GM21717 (cell line): ENCODE results near the gene INSRR.

Experiments
- ATAC-seq: cut with Tn5 transposase; IDR thresholded peaks from one replicate; pipeline ENCODE4 v1.9.1; 2021; ENCODE audit warnings: mild to moderate bottlenecking, moderate library complexity; ENCODE audit not compliant: unreplicated experiment

Gene INSRR

DNA sequence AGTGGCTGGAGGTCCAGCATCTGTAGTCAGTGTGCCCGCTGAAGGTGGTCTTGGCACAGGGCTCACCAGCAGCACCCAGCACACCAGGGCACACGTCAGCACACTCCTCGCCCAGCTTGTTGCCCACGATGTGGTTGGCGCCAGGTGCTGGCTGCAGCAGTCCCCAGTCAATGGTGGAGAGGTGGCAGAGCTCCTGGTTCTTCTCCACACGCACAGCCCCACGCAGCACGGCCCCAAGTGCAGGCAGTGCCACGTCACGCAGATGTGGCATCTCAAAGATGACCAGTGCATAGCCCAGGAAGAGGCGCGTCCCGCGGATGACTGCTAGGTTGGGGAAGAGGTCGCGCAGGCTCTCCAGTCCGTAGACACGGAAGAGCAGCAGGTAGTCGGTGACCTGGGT lies 5.2 kb downstream of the INSRR start:
- no peak for ATAC-seq

DNA sequence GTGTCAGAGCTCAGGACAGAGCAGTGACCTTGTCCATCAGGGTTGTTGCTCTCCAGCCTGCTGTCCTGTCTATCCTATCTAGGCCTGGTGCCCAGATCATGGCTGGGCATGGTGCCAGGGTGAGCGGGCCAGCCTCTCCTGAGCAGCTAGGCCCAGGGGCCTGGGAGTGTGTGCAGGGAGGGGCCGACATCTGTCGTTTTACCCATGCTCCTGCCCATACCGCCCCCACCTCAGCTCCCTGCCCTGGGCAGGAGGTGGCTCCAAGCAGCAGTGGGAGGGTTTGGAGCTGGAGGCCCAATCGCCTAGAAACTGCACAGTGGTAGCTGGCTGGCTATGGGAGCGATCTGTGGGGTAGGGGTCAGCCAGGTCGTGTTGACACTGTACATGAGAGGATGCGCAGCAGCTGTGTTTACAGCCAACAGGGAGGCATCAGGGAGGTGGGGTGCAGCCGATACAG lies 6.5 kb downstream of the INSRR start:
- no peak for ATAC-seq

DNA sequence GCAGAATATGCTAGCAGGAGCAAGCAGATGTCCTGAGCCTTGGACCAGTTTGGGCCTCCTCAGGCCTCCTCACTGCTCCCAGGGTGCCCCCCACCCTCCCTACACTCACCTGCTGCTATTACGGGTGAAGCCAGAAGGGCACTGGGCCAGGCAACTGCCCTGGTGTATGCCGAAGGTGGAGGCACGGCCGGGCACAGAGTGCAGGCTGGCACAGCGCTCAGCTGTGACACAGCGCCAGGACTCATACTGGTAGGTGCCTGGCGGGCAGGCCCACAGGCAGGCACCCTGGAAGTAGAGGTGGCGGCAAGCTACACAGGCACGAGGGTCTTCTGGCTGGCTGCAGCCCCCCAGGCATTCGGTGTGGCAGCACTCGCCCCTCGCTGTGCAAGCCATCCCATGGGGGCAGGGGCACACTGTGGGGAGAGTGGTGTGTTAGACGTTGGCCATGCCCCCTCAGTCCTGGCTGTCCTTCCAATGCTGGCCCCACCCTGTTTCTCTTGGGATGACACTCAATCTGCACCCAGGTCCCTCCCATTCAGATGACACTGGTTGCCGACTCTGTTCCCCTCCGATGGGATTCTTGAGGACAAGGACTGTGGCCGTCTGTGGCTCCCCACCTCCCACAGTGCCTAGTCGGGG lies 7.0 kb downstream of the INSRR start:
- ATAC-seq, result no peak

DNA sequence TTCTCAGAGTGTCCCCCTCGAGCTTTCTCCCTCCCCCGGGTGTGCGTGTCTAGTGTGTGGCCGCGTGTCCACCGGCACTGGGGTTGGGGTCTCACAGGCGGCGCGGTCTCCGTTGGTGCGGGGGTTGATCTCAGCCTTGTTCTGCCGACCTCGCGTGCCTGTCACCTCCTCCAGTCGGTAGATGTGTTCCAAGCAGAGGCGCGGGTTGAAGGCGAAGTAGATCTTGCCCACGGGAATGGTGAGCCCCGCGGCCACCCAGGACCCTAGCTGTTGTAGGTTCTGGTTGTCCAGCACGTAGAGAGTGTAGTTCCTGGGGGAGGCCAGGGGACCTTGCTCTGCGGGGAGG lies 9.8 kb downstream of the INSRR start:
- ATAC-seq, result no peak

DNA sequence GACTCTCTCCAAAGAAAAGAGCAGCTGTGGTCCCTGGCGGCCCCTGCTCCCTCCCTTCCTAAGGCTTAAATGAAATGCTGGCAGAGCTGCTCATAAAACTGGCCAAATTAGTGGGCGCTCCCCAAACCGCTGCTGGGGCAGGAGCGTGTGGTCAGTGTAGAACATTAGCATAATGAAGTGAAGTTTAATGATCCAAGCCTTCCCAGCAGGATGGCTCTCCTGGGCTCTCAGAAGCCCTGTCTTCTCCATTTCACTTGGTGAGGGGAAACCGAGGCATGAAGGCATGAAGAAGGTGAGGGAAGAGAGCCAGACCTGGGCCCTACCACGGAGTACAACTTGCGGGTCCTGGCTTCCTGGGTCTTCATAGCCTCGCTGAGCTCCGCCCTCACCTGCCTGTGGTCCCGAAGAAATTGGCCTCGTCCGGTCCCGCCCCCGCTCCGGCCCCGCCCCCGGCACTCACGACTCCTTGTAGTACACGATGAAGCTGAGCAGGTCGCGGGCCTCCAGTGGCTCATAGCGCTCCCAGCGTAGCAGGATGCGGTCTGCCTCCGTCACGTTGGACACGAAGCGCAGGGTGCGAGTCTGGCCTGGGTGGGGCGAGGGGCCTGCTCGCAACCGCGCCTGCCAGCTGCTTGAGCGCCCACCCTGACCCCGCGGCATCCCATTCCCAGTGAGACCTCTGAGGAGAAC lies 10.3 kb downstream of the INSRR start:
- ATAC-seq, result no peak

DNA sequence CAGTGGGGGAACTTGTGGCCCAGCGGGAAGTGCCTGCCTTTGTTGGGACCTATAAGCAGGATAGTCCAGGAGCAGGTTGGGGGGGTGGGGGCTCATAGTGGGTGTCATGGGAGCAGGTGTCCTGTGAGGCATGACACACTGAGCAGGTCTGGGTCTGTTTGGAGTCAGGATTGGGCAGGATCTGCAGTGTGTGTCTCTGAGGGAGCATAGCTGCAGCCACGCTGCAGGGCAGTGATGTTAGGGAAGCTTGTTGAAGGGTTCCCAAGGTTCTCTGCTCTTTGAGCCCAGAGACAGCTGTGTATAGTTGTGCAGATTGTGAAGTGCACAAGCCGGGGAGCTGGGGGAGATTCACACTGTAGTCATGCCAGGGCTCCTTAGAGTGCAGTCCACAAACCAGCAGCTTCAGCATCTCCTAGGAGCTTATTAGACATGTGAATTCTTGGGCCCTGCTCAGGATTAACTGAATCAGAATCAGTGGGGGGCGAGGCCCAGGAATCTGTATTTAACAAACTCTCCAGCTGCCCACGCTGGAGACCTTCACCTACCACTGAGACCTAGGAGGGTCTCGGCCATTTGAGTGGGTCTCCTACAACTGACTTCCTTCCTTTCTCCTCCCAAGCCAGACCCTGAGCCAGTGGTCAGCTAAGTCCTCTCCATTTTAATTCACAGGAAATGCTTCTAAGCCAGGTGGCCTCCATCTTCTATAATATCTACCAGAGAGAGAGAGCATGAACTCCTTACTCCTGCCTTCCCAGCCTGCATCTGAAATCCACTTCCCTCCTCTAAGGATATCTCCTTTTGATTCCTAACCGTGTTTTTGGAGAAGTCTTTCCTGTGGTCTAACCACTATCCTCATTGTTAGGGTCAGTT lies 11.1 kb downstream of the INSRR start:
- ATAC-seq, result no peak

DNA sequence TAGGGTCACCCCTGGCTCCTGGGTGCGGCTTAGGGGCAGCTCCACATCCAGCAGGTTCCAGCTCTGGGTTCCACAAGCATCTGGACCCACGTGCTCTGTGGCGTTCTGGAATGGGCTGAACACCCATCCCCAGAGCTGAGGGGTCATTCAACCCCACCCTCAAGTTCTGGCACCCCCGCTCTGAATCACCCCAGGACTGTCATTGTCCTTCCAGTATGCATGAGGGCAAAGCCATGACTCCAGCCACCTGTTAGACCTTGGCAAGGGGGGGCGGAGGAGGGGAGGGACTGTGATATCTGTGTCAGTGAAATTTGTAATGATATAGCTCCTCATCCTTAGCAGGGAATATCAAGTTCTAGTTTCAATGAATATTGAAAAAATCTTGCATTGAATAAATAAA lies 12.3 kb downstream of the INSRR start:
- ATAC-seq, result no peak

DNA sequence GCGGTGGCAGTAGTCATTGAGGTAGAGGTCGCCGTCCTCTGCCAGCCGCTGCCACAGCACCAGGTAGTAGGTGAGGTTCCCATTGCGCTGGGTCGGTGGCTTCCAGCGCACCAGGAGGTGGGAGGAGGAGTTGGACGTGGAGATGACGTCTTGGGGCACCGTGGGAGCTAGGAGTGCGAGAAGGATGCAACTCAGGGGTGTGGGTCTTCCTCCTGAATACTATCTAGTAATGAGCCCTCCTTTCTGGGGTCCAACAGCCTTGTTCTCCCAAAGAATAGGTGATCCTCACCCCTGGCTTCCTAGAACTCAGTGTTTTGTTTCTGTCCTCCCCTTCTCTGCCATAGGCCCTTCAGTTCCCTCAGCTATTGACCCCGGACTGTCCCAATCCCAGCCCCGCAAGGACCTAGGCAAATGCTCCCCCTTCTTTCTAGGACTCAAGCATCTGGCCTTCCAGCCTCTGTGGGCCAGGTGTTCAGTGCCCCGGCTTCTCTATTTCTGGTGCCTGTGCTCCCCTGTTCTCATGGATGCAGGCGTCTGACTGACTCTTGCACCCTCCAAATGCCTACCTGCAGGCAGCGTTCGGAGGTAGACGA lies 12.9 kb downstream of the INSRR start:
- no peak for ATAC-seq

DNA sequence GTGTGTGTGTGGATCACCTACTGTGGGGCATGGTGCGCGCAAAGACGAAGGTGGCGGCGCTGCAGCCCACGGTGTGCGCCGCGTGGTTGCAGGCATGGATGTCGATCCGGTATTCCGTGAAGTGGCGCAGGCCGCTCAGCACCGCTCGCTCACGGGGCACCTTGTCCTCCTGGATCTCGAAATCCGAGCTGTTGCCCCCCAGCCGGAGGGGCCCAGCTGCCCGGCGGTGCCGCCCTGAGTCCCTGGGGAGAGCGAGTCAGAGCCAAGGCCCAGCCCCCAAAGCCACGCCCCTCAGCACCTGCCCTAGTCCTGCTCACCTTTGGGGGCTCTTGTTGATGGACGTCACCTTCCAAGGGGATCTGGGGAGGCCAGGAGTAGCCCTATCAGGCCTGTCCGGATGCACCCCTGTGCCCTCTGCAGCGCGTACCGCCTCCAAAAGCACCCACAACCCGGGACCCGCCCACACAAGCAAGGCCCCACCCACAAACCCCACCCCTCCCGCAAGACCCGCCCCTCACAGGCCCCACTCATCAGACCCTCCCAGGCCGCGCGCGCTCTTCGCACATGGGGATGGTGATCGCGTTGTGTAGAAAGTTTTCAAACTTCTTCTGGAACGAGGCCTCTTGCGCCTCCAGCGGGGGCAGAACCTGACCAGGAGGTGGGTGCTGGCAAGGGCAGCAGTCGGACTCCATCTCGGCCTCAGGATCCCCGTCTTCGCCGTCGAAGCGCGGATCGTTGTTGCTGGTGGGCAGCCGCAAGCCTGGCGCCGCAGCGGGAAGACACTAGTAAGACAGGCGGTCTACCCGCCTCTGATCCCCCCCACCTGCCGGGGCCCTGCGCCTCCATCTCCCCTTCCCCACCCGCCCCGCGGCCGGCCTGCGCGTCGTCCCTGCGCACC lies 13.6 kb downstream of the INSRR start:
- no peak for ATAC-seq

DNA sequence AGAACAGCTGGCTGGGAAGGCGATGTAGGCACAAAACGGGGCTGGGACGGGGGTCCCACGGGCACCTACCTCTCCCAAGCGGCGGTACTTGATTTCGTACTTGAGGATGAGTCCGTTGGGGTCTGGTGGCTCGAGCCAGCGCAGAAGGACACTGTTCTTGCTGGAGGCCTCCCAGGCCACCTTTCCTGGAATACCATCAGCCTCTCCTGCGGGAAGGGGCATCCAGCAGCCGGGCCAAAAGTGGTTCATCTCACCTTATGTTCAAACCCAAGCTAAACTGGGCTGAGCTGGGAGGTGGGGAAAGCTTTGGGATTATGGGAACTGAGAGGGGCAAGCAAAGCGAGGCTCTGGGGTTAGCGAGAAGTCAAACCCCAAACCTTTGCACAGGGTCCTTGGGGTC lies 14.3 kb downstream of the INSRR start:
- ATAC-seq, result no peak

DNA sequence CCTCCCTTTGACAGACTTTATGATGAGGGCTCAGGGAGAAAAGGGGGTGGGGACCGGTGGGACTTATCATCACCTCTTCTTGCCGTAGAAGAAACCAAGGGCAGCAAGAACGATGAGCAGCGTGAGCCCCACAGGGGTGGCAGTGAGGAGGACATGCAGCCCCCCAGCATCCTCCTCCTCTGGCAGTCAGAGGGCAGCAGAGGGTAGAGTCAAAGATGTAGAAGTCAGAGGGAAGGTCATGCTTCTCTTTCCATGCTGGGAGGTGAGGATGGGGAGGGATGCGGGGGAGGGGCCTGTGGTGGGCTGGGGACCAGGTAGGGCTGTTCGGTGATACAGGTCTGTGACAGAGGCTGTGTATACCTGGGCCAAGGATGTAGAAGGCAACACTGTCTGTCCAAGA lies 14.8 kb downstream of the INSRR start:
- ATAC-seq, result no peak

DNA sequence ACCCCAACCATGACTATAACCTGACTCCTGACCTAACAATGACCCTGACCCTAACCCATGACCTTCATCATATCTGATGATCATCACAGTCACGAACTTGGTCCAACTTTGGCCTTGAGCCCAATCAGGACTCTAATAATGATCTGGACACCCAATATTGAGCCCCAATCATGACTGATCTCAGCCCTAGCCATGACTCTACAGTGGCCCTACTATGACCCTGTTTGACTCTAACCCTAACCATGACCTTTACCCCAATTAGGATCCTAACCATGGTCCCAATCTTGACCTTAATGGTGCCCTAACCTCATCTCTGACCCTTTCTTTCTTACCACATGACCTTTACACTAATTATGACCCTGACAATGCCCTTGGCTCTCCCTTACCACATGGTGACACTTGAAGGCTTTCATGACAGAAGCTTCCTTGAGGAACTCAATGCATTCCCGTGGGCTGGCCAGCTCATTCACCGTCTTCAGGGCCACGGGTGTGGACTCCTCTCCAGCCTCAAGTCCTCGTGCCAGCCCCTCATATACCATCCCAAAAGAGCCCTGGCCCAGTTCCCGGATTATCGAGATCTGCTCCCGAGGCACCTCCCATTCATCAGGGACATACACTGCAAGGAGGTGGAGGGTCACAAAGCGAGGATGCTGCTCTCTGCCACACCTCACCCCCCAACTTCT lies 16.2 kb downstream of the INSRR start:
- ATAC-seq, result no peak

DNA sequence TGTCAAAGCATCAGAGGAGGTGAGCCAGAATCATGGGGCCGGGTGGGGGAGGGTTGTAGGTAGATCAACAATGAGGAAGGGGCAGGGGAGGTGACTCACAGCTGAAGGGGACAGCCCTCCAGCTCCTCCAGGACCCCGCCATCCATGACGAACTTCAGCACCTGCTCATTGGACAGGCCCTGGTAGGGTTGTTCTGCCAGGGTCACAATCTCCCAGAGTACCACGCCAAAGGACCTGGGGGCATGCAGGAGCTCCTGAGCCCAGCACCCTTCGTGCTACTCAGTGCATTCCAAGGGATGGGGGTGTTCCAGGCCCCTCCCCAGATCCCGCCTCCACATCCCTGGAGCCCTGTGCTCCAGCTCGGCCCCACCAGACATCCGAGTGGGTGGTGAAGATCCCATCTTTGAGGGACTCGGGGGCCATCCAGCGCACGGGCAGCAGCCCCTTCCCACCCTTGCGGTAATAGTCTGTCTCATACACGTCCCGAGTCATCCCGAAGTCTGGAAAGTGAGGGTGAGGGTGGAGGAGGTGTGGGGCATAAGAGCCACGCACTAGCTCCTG lies 17.5 kb downstream of the INSRR start:
- no peak for ATAC-seq

DNA sequence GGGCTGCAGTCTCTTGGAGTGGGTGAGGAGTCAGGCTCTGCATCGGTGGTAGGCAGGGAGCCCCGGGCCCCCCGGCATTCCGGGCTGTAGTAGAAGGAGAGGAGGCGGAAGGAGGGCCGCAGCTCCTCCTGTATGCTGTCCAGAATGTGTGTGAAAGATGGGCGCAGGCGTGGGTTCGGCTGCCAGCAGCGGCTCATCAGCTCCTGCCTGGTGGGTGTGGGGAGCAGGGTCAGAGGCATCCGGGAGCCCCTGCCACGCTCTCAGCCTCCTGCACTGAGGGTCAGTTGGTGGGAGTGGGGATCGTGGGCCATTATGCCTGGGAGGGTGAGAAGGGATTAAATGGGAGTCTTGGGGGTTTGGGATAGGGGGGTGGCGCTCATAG lies 18.0 kb downstream of the INSRR start:
- no peak for ATAC-seq

DNA sequence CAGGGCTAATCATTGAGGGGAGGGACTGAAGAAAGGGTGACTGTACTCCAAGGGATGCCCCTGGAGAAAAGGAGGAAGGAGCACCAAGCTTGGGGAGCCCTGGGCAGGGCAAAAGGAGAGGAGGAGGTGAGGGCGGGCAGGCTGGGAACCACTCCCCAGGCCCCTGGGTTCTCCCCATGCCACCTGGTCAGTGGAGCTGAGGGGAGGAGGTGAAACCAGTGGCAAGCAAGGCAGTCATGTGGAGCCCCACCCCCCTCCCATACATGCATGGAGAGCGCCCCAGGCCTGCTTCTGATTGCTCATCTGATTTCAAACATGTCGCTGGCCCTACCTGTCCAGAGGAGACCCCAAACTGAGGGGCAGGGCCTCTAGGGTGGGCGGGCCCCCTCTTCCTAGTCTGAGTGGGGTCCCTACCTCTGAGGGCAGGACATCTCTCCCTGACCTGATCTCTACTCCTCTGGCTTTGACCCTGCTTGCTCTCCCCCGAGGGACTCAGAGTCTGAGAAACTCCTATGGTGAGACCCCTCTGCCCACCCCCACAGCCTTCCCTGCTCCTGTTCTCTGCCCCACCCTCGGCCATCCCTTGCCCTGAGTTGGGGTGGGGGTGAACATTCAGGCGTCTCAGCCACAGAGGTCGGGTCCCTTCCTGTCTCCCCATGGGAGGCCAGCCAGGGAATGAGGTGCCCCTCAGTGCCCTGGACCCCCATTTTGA lies 18.6 kb downstream of the INSRR start:
- ATAC-seq, result no peak

DNA sequence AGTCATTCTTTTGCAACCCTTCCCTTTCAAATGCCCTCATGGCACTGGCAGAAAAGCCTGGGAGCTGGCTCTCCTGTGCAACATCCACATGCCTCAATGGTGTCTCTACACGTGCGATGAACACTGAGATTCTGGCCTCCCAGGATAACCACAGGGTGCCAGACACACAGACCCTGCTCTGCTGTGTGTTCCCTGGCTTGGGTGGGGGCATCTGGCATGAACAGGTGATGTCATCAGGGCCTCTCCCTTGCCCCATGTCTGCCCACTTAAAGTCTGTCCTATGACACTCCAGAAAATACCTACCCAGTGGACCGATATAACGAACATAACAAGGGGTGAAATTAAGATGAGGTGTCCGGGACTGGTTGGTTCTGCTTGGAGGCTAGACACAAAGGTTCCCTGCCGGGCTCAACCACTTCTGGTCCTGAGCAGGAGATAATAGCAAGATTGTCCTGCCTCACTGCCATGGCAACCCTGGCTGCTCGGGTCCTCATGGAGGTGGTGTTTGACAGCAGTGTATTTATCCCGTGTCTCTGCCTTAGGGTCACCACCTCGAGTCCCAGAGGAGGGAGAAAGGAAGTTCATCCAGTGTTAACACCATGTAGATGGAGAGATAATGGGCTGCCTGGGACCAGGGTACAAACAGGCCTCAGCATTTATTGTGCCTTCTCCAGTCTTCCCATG lies 19.3 kb downstream of the INSRR start:
- no peak for ATAC-seq

DNA sequence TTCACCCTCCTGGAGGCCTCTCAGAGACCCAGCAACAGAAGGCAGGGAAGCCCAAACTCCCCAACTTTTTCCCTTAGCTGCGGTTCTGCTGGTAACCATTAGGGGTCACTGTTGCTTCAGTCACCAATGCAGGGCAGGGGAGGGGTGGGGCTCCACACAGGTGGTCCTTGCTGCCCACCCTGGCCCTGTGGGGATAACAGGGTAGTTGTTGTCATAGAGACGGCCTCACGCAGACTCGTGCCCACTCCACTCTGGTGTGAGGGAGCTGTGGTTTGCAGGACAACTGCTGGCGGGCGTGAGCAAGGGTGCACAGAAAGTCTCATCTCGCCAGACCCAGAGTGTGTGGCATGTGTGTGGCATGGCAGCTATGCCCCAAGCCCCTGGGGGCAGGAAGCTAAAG lies 19.9 kb downstream of the INSRR start:
- no peak for ATAC-seq

DNA sequence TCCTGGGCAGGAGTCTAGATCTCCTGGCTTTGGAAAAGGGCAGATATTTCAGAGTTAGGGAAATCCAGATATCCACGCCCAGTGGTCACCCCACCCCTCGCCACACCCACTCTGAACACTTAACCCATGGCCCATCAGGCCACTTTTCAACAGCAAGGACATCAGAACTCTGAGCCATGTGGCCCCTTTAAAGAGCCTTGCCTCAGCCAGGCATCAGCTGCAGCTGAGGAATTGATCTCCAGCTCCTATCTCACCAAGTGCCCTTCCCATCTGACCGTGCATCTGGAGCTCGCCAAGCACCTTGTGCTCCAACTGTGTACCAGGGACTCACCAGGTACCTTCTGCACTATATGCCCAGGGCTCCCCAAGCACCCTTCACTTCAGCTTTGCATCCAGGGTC lies 22.0 kb downstream of the INSRR start:
- no peak for ATAC-seq
